ENCODE measurements around the gene GPBAR1. TPM values are rescaled to one million over a fixed set of nuclear protein-coding genes. Genes with fewer than 3 reads are reported as not detected.

GPBAR1 gene
- total and polyA plus RNA-seq, 2 donors (not counting 1 experiment from before 2014, with no cell fraction given): 0.66 to 0.81 TPM

- peak within 1 kb of the TSS; percentile 92 to 98 for H3K27ac ChIP-seq (ENCODE audit: low read length in 2 of 2)
- TF ChIP-seq EZH2 (IDR thresholded peaks at IDR 0.05; ENCODE audit: borderline replicate concordance, insufficient read depth, low read depth, low read length, poor library complexity, severe bottlenecking) (no peak), CTCF (IDR thresholded peaks at IDR 0.05) (peak; percentile 90)
- DNase-seq: peak; percentile 90
- intact Hi-C loops (cut with micrococcal nuclease): loop anchor here (1.0 to 5.0 kb wide), 7 partner anchors 9 to 590 kb away; partner anchors contain the start of genes CATIP, CNOT9, USP37 and WNT10A
- H3K4me1 ChIP-seq (ENCODE audit: control insufficient read depth in 2 of 2, insufficient read depth in 2 of 2, low read length in 2 of 2): peaks cover 57 to 71% of the 10 kb centered on the region in 2 donors
- H2AFZ ChIP-seq (ENCODE audit: insufficient read depth, low read depth, low read length, poor library complexity, severe bottlenecking): peak within 1 kb of the TSS; percentile 72
- H3K27ac Mint-ChIP-seq: peak within 1 kb of the TSS; percentile 93
- H3K36me3 ChIP-seq (replicated peaks in 1 of 2; ENCODE audit: control extremely low read depth in 1 of 2, control insufficient read depth in 1 of 2, extremely low read depth in 1 of 2, insufficient read depth in 2 of 2, low read length in 1 of 2): no peaks in the 10 kb centered on the region
- POLR2A ChIA-PET: interaction anchor here (0.6 to 3.4 kb wide), 6 partner anchors 20 to 114 kb away, joined by 3 to 32 read pairs (median 7); partner anchors contain the start of genes AAMP and PNKD
- H4K20me1 ChIP-seq (ENCODE audit: control insufficient read depth, insufficient read depth, low read length, poor library complexity, severe bottlenecking): no peaks in the 10 kb centered on the region
- H3K9me3 ChIP-seq (ENCODE audit: control extremely low read depth in 1 of 3, control insufficient read depth in 2 of 3, insufficient read depth in 1 of 3, low read length in 2 of 3): no peaks in the 10 kb centered on the region
- H3K79me2 ChIP-seq (ENCODE audit: control insufficient read depth, insufficient read depth, low read length): peaks cover 69% of the 10 kb centered on the region
- peak within 1 kb of the TSS; percentile 89 for H3K4me3 Mint-ChIP-seq
- 1% methylated on average over 49 of the region's 63 CpGs for WGBS (ENCODE audit: insufficient coverage)
- CTCF ChIA-PET: interaction anchor here (1.0 to 15.5 kb wide), 10 partner anchors 9 to 367 kb away, joined by 3 to 331 read pairs (median 11); partner anchors contain the start of genes AAMP, BCS1L, CATIP and PNKD
- ATAC-seq (ENCODE audit: low read depth): peak; percentile 72
- H3K4me2 ChIP-seq (replicated peaks; ENCODE audit: low read depth, low read length, poor library complexity, severe bottlenecking): peak within 1 kb of the TSS; percentile 93
- peaks cover 60% of the 10 kb centered on the region for H3K4me1 Mint-ChIP-seq
- H3K27me3 Mint-ChIP-seq: no peaks in the 10 kb centered on the region
- no peaks in the 10 kb centered on the region for H3K9me3 Mint-ChIP-seq (ENCODE audit: insufficient read depth)
- H3K4me3 ChIP-seq (ENCODE audit: control extremely low read depth in 1 of 5, extremely low read depth in 1 of 5, insufficient read depth in 1 of 5, low read depth in 2 of 5, low read length in 4 of 5): peak within 1 kb of the TSS; percentile 50 to 95 (median 87)
- H3K27me3 ChIP-seq (replicated peaks in 1 of 4; ENCODE audit: control extremely low read depth in 1 of 4, control insufficient read depth in 3 of 4, insufficient read depth in 4 of 4, low read length in 3 of 4): no peaks in the 10 kb centered on the region
- H3K9ac ChIP-seq (ENCODE audit: low read length): peak within 1 kb of the TSS; percentile 97
Measured at GRCh38 chr2:218292048-218293014, 31.5 kb downstream of the GPBAR1 start, which contains the start of gene TMBIM1. Gene TMBIM1, minus strand, starts transcription at chr2:218292503. Its CDS starts 10,362 bp downstream, at chr2:218282141.
